GDM1 (cell line): ENCODE results near the gene APOL1.

Experiments used
- DNase-seq: peaks from one replicate; lab custom pipeline; 2025; lab: John Stamatoyannopoulos, UW

Gene APOL1

GRCh38 chr22:36291831-36292740, 39.2 kb downstream of the APOL1 start:
- no peak for DNase-seq

- no peak for DNase-seq
These were observed 40.0 kb downstream of the APOL1 start for GRCh38 chr22:36292823-36293530.

- no peak for DNase-seq
These were observed 40.8 kb downstream of the APOL1 start for GRCh38 chr22:36293606-36294292.

- no peak for DNase-seq
These were observed 41.3 kb downstream of the APOL1 start for GRCh38 chr22:36294293-36294620.

- DNase-seq = no peak
These were observed 41.9 kb downstream of the APOL1 start for GRCh38 chr22:36294801-36295200.

GRCh38 chr22:36295247-36295646, 42.3 kb downstream of the APOL1 start:
- no peak for DNase-seq

GRCh38 chr22:36296690-36297089, 43.8 kb downstream of the APOL1 start:
- DNase-seq = no peak

- DNase-seq = no peak
These were observed 44.6 kb downstream of the APOL1 start for GRCh38 chr22:36297568-36297967.

- no peak for DNase-seq
These were observed 45.2 kb downstream of the APOL1 start for GRCh38 chr22:36298118-36298517.

- no peak for DNase-seq
These were observed 45.7 kb downstream of the APOL1 start for GRCh38 chr22:36298601-36299000.

- no peak for DNase-seq
These were observed 46.4 kb downstream of the APOL1 start for GRCh38 chr22:36299295-36299694.

- DNase-seq = no peak
These were observed 47.0 kb downstream of the APOL1 start for GRCh38 chr22:36299911-36300310.

- DNase-seq = no peak
These were observed 47.7 kb downstream of the APOL1 start for GRCh38 chr22:36300396-36301212.

- DNase-seq = peak; percentile 22
These were observed 48.5 kb downstream of the APOL1 start for GRCh38 chr22:36301384-36301828.

GRCh38 chr22:36301851-36302250, 48.9 kb downstream of the APOL1 start:
- no peak for DNase-seq

GRCh38 chr22:36302439-36303114, 49.6 kb downstream of the APOL1 start:
- DNase-seq = no peak

GRCh38 chr22:36303115-36303467, 50.2 kb downstream of the APOL1 start:
- no peak for DNase-seq

GRCh38 chr22:36303874-36304273, 50.9 kb downstream of the APOL1 start:
- no peak for DNase-seq

- DNase-seq = no peak
These were observed 51.5 kb downstream of the APOL1 start for GRCh38 chr22:36304429-36304828.

- no peak for DNase-seq
These were observed 52.9 kb downstream of the APOL1 start for GRCh38 chr22:36305813-36306212.

- DNase-seq = no peak
These were observed 53.3 kb downstream of the APOL1 start for GRCh38 chr22:36306227-36306626.
